ENCODE data around the gene SLC25A47.
"Not testable (repeated sequence)": the region's sequence is repeated elsewhere in the genome, so short reads cannot be mapped to it uniquely, and the experiment has no call there.

SLC25A47 gene

GRCh38 chr14:100323121-100323941 lies at the start of gene SLC25A47:
TSS of gene SLC25A47 (plus strand) at chr14:100323339. CDS start at chr14:100323415, 76 bp downstream.
- DNase-seq: no peak

GRCh38 chr14:100274250-100274649 lies 48.9 kb upstream of the SLC25A47 start:
- DNase-seq: no peak

GRCh38 chr14:100275214-100275613 lies 47.9 kb upstream of the SLC25A47 start:
- DNase-seq: no peak

GRCh38 chr14:100278702-100279101 lies 44.4 kb upstream of the SLC25A47 start:
- DNase-seq: no peak

GRCh38 chr14:100279133-100279532 lies 44.0 kb upstream of the SLC25A47 start:
- no peak for DNase-seq

- no peak for DNase-seq
Measured at GRCh38 chr14:100279563-100279962, 43.6 kb upstream of the SLC25A47 start.

- no peak for DNase-seq
Measured at GRCh38 chr14:100281286-100282082, 41.7 kb upstream of the SLC25A47 start.

- no peak for DNase-seq
Measured at GRCh38 chr14:100282083-100282350, 41.1 kb upstream of the SLC25A47 start.

GRCh38 chr14:100282766-100283419 lies 40.2 kb upstream of the SLC25A47 start:
- DNase-seq: no peak

- not testable (repeated sequence) for DNase-seq
Measured at GRCh38 chr14:100283436-100283835, 39.7 kb upstream of the SLC25A47 start.

GRCh38 chr14:100283984-100284881 lies 38.9 kb upstream of the SLC25A47 start:
- DNase-seq: no peak

- DNase-seq: peak; percentile 37
Measured at GRCh38 chr14:100285021-100285912, 37.9 kb upstream of the SLC25A47 start.

- no peak for DNase-seq
Measured at GRCh38 chr14:100285913-100286400, 37.2 kb upstream of the SLC25A47 start.

- DNase-seq: no peak
Measured at GRCh38 chr14:100286484-100287191, 36.5 kb upstream of the SLC25A47 start.

- DNase-seq: no peak
Measured at GRCh38 chr14:100287202-100287997, 35.7 kb upstream of the SLC25A47 start.

- DNase-seq: not testable (repeated sequence)
Measured at GRCh38 chr14:100287998-100288295, 35.2 kb upstream of the SLC25A47 start.

- DNase-seq: no peak
Measured at GRCh38 chr14:100288382-100289185, 34.6 kb upstream of the SLC25A47 start.

- no peak for DNase-seq
Measured at GRCh38 chr14:100289916-100290606, 33.1 kb upstream of the SLC25A47 start.
